ENCODE measurements around the gene CSRP1.
"Not testable (repeated sequence)": the region's sequence is repeated elsewhere in the genome, so short reads cannot be mapped to it uniquely, and the experiment has no call there.

Gene CSRP1

DNA sequence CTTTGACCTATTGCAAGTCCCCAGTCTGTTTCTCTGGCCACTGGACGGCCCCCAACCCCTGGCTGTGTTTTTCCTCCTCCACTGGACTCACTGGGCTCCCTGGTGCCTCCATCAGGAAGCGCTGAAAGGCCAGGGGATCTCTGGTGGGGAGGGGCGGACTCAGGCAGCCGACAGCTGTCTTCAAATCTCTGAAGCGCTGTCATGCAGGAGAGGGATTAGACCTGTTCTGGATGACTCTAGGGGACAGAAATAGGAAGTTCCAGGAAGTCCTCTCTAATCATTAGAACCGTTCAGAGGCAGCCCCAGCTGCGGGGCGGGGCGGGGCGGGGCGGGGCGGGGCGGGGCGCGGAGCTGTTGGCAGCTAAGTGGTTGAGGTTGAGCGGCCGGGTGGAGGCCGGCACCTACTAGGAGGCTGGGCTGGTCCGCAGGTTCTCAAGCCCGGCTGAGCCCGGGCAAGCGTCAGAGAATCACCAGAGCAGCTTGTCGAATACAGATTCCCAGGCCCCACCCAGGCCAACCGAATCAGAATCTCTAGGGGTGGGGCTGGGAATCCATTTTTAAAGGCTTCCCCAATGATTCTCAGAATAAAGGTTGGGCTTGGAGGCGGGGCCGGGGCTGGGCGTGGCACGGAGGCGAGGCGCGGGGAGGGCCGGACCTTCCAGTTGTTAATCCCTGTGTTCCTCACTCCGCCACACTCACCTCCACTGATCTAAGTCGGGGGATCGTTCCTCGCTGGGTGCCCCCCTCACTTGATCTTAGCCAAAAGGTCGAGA lies 26.5 kb downstream of the CSRP1 start:
- H3K4me1 ChIP-seq (ENCODE audit: control insufficient read depth, insufficient read depth, low read length), result peaks cover 25% of the 10 kb centered on the region
- H3K36me3 ChIP-seq (ENCODE audit: control insufficient read depth, insufficient read depth, low read length, severe bottlenecking), result peaks cover 20% of the 10 kb centered on the region
- no peaks in the 10 kb centered on the region for H3K9me3 ChIP-seq (ENCODE audit: control insufficient read depth, low read length)
- H3K4me3 ChIP-seq (ENCODE audit: low read length), result peak overlapping the region; percentile 50
- no peaks in the 10 kb centered on the region for H3K27me3 ChIP-seq (replicated peaks; ENCODE audit: control insufficient read depth, insufficient read depth, low read length)
- DNase-seq (ENCODE audit: low read depth), result no peak
- H3K9ac ChIP-seq (ENCODE audit: low read length), result peak overlapping the region; percentile 54

DNA sequence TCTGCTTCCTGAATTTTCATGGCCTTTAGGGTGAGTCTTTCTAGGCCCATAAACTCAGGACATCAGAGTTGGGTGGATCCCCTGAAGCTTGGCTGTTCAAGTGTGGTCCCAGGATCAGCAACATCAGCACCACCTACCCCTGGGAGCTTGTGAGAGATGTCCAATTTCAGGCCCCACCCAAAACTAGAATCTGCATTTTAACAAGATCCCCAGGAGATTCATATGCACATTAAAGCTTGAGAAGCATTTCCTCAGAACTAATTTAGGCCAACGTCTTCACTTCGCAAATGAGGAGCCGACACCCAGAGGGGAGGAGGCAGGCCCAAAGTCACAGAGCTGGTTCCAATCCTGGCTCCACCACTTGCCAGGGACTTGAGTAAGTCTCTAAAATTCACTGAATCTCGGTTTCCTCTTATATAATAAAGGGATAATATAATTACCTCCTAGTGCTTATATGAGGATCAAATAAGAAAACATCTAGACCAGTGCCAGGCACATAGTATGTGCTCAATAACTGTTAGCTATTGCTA lies 27.7 kb downstream of the CSRP1 start:
- no peaks in the 10 kb centered on the region for H3K27me3 ChIP-seq (replicated peaks; ENCODE audit: control insufficient read depth, insufficient read depth, low read length)
- H3K9me3 ChIP-seq (ENCODE audit: control insufficient read depth, low read length), result no peaks in the 10 kb centered on the region
- H3K9ac ChIP-seq (ENCODE audit: low read length), result no peak overlapping the region
- peaks cover 25% of the 10 kb centered on the region for H3K4me1 ChIP-seq (ENCODE audit: control insufficient read depth, insufficient read depth, low read length)
- H3K36me3 ChIP-seq (ENCODE audit: control insufficient read depth, insufficient read depth, low read length, severe bottlenecking), result peaks cover 10% of the 10 kb centered on the region
- no peak overlapping the region for H3K4me3 ChIP-seq (ENCODE audit: low read length)
- DNase-seq (ENCODE audit: low read depth), result no peak

DNA sequence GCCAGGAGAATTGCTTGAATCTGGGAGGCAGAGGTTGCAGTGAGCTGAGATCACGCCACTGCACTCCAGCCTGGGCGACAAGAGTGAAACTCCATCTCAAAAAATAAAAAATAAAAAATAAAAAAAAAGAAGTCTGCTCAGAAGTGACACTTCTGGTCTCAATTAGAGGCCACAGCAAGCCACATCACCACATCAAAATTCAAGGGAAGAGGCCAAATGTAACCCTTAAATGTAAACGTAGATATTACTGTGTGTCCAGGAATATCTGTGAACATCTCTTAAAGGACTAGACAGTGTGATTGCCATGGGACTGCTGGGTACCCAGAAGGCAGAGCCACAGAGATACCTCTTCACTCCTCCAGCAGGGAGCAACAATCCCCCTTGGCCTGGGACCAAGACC lies 28.3 kb downstream of the CSRP1 start:
- H3K4me3 ChIP-seq (ENCODE audit: low read length); H3K9ac ChIP-seq (ENCODE audit: low read length); H3K36me3 ChIP-seq (ENCODE audit: control insufficient read depth, insufficient read depth, low read length, severe bottlenecking); H3K9me3 ChIP-seq (ENCODE audit: control insufficient read depth, low read length); DNase-seq (ENCODE audit: low read depth); H3K27me3 ChIP-seq (replicated peaks; ENCODE audit: control insufficient read depth, insufficient read depth, low read length): not testable (repeated sequence)
- peaks cover 25% of the 10 kb centered on the region for H3K4me1 ChIP-seq (ENCODE audit: control insufficient read depth, insufficient read depth, low read length)

DNA sequence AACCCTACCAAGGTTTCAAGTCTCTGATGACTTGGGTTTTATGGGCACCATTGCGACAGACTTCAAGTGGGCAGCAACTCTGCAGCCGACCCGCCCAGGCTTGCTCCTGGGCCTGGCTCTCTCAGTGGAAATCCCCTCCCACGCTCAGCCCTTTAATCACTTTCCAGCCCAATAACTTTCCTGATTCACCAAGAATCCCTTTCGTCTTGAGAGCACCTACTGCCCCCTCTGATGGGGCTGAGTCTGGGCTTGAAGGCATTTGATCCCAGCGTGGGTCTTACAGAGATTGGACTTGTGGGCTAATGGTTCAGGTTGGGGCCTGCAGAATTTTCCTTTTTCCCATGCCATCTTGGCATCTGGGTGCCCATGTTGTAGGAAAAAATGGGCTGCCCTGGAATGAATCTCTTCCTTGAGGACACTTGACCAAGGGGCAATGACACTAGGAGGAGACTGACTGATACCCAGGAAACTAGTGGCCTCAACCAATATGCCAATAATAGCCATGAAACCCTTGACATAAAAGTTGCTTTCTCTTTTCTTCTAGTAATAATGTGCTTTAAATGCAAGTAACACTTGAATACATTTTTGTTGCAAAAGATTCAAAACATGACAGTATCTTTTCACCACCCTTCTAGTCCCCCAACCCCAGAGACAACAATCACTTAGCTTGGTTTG lies 30.1 kb downstream of the CSRP1 start:
- no peak overlapping the region for H3K9ac ChIP-seq (ENCODE audit: low read length)
- peaks cover 25% of the 10 kb centered on the region for H3K4me1 ChIP-seq (ENCODE audit: control insufficient read depth, insufficient read depth, low read length)
- H3K4me3 ChIP-seq (ENCODE audit: low read length), result no peak overlapping the region
- no peaks in the 10 kb centered on the region for H3K9me3 ChIP-seq (ENCODE audit: control insufficient read depth, low read length)
- H3K27me3 ChIP-seq (replicated peaks; ENCODE audit: control insufficient read depth, insufficient read depth, low read length), result no peaks in the 10 kb centered on the region
- DNase-seq (ENCODE audit: low read depth), result peak; percentile 39
- H3K36me3 ChIP-seq (ENCODE audit: control insufficient read depth, insufficient read depth, low read length, severe bottlenecking), result no peaks in the 10 kb centered on the region

DNA sequence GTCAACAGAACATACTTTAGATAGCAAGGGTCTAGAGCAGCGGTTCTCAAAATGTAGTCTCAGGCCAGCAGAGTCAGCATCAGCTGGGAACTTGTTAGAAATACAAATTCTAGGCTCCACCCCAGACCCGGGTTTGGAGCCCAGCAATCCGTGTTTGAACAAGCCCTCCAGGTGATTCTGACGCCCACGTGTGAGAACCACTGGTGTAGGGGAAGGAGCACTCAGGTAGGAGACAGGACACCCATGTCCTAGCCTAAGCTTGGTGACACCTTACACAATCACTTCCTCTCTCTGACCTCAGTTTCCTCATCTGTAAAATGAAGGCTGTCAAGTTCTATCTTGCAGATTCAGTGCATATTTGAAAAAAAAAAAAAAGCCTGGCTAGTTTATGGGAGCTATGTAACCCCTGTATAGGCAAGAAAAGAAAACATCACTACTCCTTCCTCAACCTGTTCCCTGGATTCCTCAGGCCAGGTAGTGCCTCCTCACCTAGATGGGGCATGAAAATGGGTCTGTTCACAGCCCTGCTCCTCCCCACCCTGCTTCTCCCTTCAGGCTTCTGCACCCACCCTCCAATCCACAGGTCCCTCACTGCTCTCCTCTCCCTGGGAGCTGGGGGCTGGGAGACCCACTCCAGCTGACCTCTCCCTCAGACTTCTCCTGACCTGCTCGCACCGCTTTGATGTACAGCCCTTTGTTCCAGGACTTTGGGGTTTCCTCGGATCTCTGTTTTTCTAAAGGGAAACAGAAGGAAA lies 30.8 kb downstream of the CSRP1 start:
- Histone ChIP-seq H3K36me3 (ENCODE audit: control insufficient read depth, insufficient read depth, low read length, severe bottlenecking) (no peaks in the 10 kb centered on the region), H3K27me3 (replicated peaks; ENCODE audit: control insufficient read depth, insufficient read depth, low read length) (no peaks in the 10 kb centered on the region), H3K9me3 (ENCODE audit: control insufficient read depth, low read length) (no peaks in the 10 kb centered on the region), H3K4me3 (ENCODE audit: low read length) (no peak overlapping the region), H3K4me1 (ENCODE audit: control insufficient read depth, insufficient read depth, low read length) (peaks cover 23% of the 10 kb centered on the region), H3K9ac (ENCODE audit: low read length) (no peak overlapping the region)
- no peak for DNase-seq (ENCODE audit: low read depth)

DNA sequence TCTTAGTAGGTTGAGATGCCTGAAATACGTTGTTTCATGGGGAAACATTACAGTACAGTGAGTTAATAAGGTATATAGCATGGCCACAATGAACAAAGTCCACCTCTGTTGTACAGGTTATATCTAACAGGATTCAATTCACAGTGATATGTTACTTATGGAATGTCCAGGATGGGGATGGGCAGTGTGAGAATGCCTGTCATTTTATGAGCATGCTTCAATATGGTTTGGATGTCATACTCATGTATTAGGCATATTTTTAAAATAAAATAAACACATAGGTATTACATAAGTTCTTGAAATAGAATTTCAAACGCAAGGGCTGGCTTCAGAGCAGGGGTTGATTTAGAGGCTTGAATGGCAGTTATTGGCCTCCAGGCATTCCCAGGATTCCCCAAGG lies 31.8 kb downstream of the CSRP1 start:
- H3K27me3 ChIP-seq (replicated peaks; ENCODE audit: control insufficient read depth, insufficient read depth, low read length), result no peaks in the 10 kb centered on the region
- H3K4me1 ChIP-seq (ENCODE audit: control insufficient read depth, insufficient read depth, low read length), result peaks cover 18% of the 10 kb centered on the region
- DNase-seq (ENCODE audit: low read depth), result no peak
- H3K36me3 ChIP-seq (ENCODE audit: control insufficient read depth, insufficient read depth, low read length, severe bottlenecking), result no peaks in the 10 kb centered on the region
- no peak overlapping the region for H3K9ac ChIP-seq (ENCODE audit: low read length)
- H3K9me3 ChIP-seq (ENCODE audit: control insufficient read depth, low read length), result no peaks in the 10 kb centered on the region
- H3K4me3 ChIP-seq (ENCODE audit: low read length), result no peak overlapping the region

DNA sequence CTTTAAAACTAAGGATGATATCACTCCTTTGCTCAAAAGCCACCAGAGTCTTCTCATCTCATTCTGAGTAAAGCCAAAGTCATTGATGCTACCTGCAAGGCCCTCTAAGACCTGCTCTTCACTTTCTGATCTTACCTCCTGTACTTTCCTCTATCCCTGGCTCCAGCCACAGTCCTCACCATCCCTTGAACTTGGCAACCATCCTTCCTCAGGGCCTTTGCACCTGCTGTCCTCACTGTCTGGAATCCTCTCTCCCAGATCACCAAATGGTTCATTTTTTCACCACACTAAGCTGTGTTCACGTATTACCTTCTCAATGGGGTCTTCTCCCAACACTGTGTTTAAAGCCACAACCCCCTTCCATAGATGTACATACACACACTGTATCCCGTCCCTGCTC lies 33.6 kb downstream of the CSRP1 start:
- no peak overlapping the region for H3K9ac ChIP-seq (ENCODE audit: low read length)
- H3K4me3 ChIP-seq (ENCODE audit: low read length), result no peak overlapping the region
- H3K27me3 ChIP-seq (replicated peaks; ENCODE audit: control insufficient read depth, insufficient read depth, low read length), result no peaks in the 10 kb centered on the region
- H3K36me3 ChIP-seq (ENCODE audit: control insufficient read depth, insufficient read depth, low read length, severe bottlenecking), result no peaks in the 10 kb centered on the region
- no peaks in the 10 kb centered on the region for H3K9me3 ChIP-seq (ENCODE audit: control insufficient read depth, low read length)
- peaks cover 25% of the 10 kb centered on the region for H3K4me1 ChIP-seq (ENCODE audit: control insufficient read depth, insufficient read depth, low read length)
- no peak for DNase-seq (ENCODE audit: low read depth)

DNA sequence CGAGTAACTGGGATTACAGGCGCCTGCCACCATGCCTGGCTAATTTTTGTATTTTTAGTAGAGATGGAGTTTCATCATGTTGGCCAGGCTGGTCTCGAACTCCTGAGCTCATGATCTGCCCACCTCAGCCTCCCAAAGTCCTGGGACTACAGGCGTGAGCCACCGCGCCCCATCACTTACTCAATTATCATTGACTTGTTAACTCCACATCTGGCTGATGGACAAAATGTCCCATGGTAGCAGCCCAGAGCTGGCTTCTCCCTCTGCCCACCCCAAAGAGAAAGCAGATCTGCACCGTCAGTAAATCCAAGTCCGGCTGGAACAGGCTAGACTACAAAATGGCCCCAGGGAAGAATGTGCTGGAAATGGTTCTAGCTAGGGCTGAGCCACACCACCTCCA lies 34.6 kb downstream of the CSRP1 start:
- H3K4me1 ChIP-seq (ENCODE audit: control insufficient read depth, insufficient read depth, low read length), result peaks cover 25% of the 10 kb centered on the region
- not testable (repeated sequence) for H3K4me3 ChIP-seq (ENCODE audit: low read length); H3K27me3 ChIP-seq (replicated peaks; ENCODE audit: control insufficient read depth, insufficient read depth, low read length); H3K9me3 ChIP-seq (ENCODE audit: control insufficient read depth, low read length); H3K36me3 ChIP-seq (ENCODE audit: control insufficient read depth, insufficient read depth, low read length, severe bottlenecking); H3K9ac ChIP-seq (ENCODE audit: low read length); DNase-seq (ENCODE audit: low read depth)

DNA sequence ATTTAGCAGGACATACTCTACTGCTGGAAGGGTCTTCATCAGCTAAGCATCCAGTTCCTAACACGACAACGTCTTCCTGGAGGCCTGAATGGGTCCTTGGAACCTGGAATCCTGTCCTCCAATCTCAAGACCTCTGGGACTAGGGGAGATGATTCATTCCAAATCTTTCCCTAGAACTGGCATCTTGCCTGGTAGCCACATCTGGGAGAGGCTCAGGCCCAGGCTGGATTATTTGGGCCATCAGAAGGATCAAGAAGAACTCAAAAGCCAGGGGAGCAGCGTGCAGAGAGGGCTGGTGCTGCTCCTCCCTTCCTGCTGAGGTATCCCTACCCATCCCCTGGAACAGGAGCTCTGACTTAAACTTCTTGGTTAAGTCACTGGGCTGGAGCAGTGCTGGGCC lies 35.2 kb downstream of the CSRP1 start:
- Histone ChIP-seq H3K36me3 (ENCODE audit: control insufficient read depth, insufficient read depth, low read length, severe bottlenecking) (no peaks in the 10 kb centered on the region), H3K4me3 (ENCODE audit: low read length) (no peak overlapping the region), H3K4me1 (ENCODE audit: control insufficient read depth, insufficient read depth, low read length) (peaks cover 23% of the 10 kb centered on the region), H3K9me3 (ENCODE audit: control insufficient read depth, low read length) (no peaks in the 10 kb centered on the region), H3K27me3 (replicated peaks; ENCODE audit: control insufficient read depth, insufficient read depth, low read length) (no peaks in the 10 kb centered on the region), H3K9ac (ENCODE audit: low read length) (no peak overlapping the region)
- DNase-seq (ENCODE audit: low read depth), result peak; percentile 81

DNA sequence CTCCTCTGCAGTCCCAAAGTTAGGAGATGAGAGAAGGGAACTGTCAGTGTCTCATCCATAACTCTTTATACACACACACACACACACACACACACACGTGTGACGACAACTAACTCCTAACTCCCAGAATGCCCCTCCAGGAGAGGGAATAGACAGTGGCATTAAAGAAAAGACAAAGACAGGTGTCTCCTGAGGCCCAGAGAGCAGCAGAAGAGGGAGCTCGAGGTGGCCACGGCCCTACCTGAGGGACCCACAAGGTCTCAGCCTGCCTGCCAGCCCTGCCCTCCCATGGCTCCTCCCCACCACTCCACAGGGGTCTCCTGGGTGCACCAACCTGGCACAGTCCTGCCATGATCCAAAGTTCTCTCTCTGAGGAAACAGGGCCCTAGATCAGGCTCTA lies 36.3 kb downstream of the CSRP1 start:
- Histone ChIP-seq H3K36me3 (ENCODE audit: control insufficient read depth, insufficient read depth, low read length, severe bottlenecking) (peaks cover 8% of the 10 kb centered on the region), H3K9ac (ENCODE audit: low read length) (no peak overlapping the region), H3K27me3 (replicated peaks; ENCODE audit: control insufficient read depth, insufficient read depth, low read length) (no peaks in the 10 kb centered on the region), H3K4me3 (ENCODE audit: low read length) (no peak overlapping the region), H3K4me1 (ENCODE audit: control insufficient read depth, insufficient read depth, low read length) (peaks cover 24% of the 10 kb centered on the region), H3K9me3 (ENCODE audit: control insufficient read depth, low read length) (no peaks in the 10 kb centered on the region)
- no peak for DNase-seq (ENCODE audit: low read depth)

DNA sequence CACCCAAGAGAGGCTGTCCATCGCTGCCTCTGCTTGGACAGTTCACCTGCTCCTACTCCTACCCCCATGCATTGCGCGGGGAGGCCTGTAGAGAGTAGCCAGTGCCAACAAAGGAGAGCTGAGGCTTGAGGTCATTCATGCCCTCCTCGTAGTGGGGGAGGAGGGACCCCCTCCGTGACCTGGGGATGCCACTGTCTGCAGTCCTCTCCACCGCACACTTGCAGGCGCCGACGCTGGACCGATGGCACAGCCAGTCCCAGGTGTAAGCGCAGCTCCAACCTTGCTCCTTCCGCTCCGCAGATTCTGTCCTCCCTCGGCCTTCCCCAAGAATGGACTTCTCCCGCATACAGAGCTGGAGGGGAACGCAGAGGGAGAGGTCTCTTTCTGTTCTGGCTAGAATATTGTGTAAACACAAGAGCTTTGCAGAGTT lies 37.3 kb downstream of the CSRP1 start:
- Histone ChIP-seq H3K4me3 (ENCODE audit: low read length) (peak overlapping the region; percentile 97), H3K9me3 (ENCODE audit: control insufficient read depth, low read length) (no peaks in the 10 kb centered on the region), H3K9ac (ENCODE audit: low read length) (peak overlapping the region; percentile 99), H3K4me1 (ENCODE audit: control insufficient read depth, insufficient read depth, low read length) (peaks cover 33% of the 10 kb centered on the region), H3K27me3 (replicated peaks; ENCODE audit: control insufficient read depth, insufficient read depth, low read length) (no peaks in the 10 kb centered on the region), H3K36me3 (ENCODE audit: control insufficient read depth, insufficient read depth, low read length, severe bottlenecking) (peaks cover 17% of the 10 kb centered on the region)
- no peak for DNase-seq (ENCODE audit: low read depth)
